ENCODE measurements around the gene PCDHGB5.
"Not testable (repeated sequence)": the region's sequence is repeated elsewhere in the genome, so short reads cannot be mapped to it uniquely, and the experiment has no call there.

DNA sequence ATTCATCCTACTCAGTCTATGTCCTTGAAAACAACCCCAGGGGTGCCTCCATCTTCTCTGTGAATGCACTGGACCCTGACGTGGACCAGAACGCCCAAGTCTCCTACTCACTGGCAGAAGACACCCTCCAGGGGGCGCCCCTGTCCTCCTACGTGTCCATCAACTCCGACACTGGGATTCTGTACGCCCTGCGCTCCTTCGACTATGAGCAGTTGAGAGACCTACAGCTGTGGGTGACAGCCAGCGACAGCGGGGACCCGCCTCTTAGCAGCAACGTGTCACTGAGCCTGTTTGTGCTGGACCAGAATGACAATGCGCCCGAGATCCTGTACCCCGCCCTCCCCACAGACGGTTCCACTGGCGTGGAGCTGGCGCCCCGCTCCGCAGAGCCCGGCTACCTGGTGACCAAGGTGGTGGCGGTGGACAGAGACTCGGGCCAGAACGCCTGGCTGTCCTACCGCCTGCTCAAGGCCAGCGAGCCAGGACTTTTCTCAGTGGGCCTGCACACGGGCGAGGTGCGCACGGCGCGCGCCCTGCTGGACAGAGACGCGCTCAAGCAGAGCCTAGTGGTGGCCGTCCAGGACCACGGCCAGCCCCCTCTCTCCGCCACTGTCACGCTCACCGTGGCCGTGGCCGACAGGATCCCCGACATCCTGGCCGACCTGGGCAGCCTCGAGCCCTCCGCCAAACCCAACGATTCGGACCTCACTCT is 22.1 kb upstream of the PCDHGB5 start:
- not testable (repeated sequence) for TF ChIP-seq POLR2A (IDR thresholded peaks at IDR 0.05)
- TF ChIP-seq, protein P1, sequence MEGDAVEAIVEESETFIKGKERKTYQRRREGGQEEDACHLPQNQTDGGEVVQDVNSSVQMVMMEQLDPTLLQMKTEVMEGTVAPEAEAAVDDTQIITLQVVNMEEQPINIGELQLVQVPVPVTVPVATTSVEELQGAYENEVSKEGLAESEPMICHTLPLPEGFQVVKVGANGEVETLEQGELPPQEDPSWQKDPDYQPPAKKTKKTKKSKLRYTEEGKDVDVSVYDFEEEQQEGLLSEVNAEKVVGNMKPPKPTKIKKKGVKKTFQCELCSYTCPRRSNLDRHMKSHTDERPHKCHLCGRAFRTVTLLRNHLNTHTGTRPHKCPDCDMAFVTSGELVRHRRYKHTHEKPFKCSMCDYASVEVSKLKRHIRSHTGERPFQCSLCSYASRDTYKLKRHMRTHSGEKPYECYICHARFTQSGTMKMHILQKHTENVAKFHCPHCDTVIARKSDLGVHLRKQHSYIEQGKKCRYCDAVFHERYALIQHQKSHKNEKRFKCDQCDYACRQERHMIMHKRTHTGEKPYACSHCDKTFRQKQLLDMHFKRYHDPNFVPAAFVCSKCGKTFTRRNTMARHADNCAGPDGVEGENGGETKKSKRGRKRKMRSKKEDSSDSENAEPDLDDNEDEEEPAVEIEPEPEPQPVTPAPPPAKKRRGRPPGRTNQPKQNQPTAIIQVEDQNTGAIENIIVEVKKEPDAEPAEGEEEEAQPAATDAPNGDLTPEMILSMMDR (IDR thresholded peaks at IDR 0.05) = not testable (repeated sequence)
